Transverse colon (tissue), 3 donors: ENCODE results near the gene SCD5.

Source experiments
- EP300 ChIP-seq: sonication (generic); formaldehyde crosslinking; IDR thresholded peaks from one replicate; pipeline ENCODE4 v1.6.1; 2017; ENCODE audit warnings: antibody characterized with exemption, low read depth
- POLR2A ChIP-seq: fragments of 450-650 bp; IDR thresholded peaks from one replicate; pipeline ENCODE4 v1.6.1; 2016; ENCODE audit warnings: antibody characterized with exemption, mild to moderate bottlenecking, moderate library complexity
- TF ChIP-seq, protein P1 (sequence below), 5 experiments: fragments of 200-600 bp in 3 of 5; fragments of 450-650 bp in 2 of 5; sonication (generic) in 3 of 5; IDR thresholded peaks; 1 replicate in 2 of 5; 2 replicates in 3 of 5; pipeline ENCODE4 v1.5.1; 2016 to 2017; ENCODE audit warnings: antibody characterized with exemption in 5 of 5, inconsistent platforms in 3 of 5, mild to moderate bottlenecking in 2 of 5, moderate library complexity in 1 of 5

DNA sequence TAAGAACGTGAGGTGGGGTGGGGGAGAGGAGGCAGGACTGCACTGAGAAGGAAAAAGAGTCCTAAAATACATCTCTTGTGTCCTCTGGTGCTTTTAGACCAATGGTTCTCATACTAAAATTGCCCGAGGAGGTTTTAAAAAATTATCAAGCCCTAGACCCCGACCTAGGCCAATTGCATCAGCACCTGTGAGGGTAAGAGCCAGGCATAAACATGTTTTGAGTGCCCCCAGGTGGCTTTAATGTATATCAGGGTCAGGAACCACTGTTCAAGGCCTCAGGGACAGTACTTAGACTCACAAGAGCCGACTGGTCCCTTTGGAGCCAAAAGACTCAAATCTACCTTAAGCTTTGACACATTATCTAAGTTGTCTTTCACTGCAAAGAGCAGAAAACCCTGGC lies 199.3 kb downstream of the SCD5 start:
- no peak for TF ChIP-seq EP300
- TF ChIP-seq, protein P1, sequence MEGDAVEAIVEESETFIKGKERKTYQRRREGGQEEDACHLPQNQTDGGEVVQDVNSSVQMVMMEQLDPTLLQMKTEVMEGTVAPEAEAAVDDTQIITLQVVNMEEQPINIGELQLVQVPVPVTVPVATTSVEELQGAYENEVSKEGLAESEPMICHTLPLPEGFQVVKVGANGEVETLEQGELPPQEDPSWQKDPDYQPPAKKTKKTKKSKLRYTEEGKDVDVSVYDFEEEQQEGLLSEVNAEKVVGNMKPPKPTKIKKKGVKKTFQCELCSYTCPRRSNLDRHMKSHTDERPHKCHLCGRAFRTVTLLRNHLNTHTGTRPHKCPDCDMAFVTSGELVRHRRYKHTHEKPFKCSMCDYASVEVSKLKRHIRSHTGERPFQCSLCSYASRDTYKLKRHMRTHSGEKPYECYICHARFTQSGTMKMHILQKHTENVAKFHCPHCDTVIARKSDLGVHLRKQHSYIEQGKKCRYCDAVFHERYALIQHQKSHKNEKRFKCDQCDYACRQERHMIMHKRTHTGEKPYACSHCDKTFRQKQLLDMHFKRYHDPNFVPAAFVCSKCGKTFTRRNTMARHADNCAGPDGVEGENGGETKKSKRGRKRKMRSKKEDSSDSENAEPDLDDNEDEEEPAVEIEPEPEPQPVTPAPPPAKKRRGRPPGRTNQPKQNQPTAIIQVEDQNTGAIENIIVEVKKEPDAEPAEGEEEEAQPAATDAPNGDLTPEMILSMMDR (IDR thresholded peaks at IDR 0.05): no peak
- TF ChIP-seq POLR2A: no peak
